IPS-15b (cell line): Measurements from ENCODE around the gene FAM184A.
"Not testable (repeated sequence)": the region's sequence is repeated elsewhere in the genome, so short reads cannot be mapped to it uniquely, and the experiment has no call there.

ENCODE experiments used
- H3K27me3 ChIP-seq: one replicate; pipeline ENCODE4 v1.6.1; 2013; ENCODE audit warnings: low read length; ENCODE audit not compliant: control insufficient read depth, insufficient read depth
- H3K36me3 ChIP-seq: one replicate; pipeline ENCODE4 v1.6.1; 2013; ENCODE audit warnings: low read length; ENCODE audit not compliant: control insufficient read depth, insufficient read depth
- H3K4me1 ChIP-seq: one replicate; pipeline ENCODE4 v1.6.1; 2013; ENCODE audit warnings: mild to moderate bottlenecking, low read length; ENCODE audit not compliant: control insufficient read depth, insufficient read depth
- H3K4me3 ChIP-seq: one replicate; pipeline ENCODE4 v1.5.1; 2013; ENCODE audit warnings: low read depth, low read length
- H3K9ac ChIP-seq: one replicate; pipeline ENCODE4 v1.6.1; 2013; ENCODE audit warnings: low read depth, mild to moderate bottlenecking, low read length
- H3K9me3 ChIP-seq: one replicate; pipeline ENCODE4 v1.6.1; 2013; ENCODE audit warnings: mild to moderate bottlenecking, low read length; ENCODE audit not compliant: control insufficient read depth, insufficient read depth

FAM184A gene

DNA sequence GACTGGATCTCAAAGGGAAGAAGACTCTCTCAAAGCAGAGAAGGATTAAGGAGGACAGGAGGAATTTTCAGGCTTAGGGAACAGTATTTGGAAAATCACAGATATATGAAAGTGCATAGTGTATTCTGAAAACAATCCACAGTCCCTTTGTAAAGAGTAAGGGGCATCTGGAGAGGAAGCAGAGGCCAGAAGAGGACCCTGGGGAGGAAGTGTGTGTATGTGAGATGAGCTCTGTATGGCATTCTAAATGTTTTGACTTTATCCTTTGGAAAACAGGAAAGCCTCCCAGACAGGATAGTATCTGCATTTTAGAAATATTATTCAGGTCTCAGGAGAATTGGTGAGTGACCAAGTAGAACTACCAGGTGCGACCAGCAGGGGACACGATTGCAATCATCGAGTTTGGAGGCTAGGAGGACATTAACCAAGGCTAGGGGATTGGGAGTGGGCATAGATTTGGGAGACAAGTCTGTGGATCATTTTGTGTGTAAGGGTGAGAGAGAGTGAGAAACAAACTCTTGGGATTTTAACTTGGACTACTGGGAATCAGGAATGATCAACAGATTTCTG, 38.3 kb upstream of the FAM184A start:
- Histone ChIP-seq H3K9me3 (no peaks in the 10 kb centered on the region), H3K4me1 (peaks cover 6% of the 10 kb centered on the region), H3K27me3 (no peaks in the 10 kb centered on the region), H3K36me3 (no peaks in the 10 kb centered on the region), H3K9ac (no peak overlapping the region), H3K4me3 (no peak overlapping the region)

DNA sequence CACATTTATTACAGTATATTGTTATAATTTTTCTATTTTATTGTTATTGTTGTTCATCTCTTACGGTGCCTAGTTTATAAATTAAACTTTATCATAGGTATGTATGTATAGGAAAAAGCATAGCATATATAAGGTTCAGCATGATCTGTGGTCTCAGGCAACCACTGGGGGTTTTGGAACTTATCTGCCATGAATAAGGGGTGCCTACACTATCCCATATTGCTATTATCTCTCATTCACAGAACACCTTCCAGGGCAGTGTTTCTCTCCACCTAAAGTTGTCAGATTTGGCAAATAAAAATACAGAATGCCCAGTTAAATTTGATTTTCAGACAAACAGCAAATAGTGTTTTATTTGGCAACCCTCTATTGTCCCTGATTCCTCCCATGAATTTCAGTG, 35.5 kb upstream of the FAM184A start:
- Histone ChIP-seq H3K27me3 (no peaks in the 10 kb centered on the region), H3K36me3 (no peaks in the 10 kb centered on the region), H3K9me3 (no peaks in the 10 kb centered on the region), H3K4me1 (peaks cover 6% of the 10 kb centered on the region), H3K4me3 (no peak overlapping the region), H3K9ac (no peak overlapping the region)

DNA sequence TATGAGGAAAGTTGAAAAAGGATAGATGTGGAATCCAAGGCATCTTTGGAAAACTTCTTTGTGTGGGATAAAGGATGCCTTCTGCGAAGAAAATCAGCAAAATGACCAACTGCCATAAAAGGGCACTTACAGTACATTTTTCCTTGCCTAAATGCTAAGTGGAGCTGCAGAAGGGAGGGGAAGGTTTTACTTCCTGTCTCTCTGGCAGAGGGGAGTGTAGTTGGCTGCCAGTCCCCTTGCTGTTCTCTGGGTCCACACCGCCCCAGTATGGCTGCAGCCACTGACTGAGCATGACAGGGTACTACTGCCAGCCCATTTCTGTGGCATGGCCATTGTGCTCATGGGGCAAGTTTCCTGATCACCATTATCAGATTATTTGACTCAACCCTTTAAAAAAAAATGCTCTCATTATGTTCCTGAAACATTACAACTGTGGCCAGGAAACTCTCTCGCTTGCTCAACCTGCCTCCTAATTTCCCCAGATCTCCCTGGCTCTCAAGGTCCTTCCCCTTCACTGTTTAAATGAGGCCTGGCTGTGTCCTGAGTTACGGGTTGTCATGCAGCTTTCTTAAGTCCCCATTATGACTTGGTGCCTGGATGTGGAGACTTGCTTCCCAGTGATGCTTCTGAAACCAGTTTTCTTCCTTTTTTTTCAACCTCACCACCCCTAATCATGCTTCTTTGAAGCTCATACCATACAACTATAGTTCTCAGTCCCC, 34.5 kb upstream of the FAM184A start:
- H3K27me3 ChIP-seq = no peaks in the 10 kb centered on the region
- H3K4me1 ChIP-seq = peaks cover 6% of the 10 kb centered on the region
- no peak overlapping the region for H3K9ac ChIP-seq
- H3K4me3 ChIP-seq = no peak overlapping the region
- H3K9me3 ChIP-seq = no peaks in the 10 kb centered on the region
- no peaks in the 10 kb centered on the region for H3K36me3 ChIP-seq

DNA sequence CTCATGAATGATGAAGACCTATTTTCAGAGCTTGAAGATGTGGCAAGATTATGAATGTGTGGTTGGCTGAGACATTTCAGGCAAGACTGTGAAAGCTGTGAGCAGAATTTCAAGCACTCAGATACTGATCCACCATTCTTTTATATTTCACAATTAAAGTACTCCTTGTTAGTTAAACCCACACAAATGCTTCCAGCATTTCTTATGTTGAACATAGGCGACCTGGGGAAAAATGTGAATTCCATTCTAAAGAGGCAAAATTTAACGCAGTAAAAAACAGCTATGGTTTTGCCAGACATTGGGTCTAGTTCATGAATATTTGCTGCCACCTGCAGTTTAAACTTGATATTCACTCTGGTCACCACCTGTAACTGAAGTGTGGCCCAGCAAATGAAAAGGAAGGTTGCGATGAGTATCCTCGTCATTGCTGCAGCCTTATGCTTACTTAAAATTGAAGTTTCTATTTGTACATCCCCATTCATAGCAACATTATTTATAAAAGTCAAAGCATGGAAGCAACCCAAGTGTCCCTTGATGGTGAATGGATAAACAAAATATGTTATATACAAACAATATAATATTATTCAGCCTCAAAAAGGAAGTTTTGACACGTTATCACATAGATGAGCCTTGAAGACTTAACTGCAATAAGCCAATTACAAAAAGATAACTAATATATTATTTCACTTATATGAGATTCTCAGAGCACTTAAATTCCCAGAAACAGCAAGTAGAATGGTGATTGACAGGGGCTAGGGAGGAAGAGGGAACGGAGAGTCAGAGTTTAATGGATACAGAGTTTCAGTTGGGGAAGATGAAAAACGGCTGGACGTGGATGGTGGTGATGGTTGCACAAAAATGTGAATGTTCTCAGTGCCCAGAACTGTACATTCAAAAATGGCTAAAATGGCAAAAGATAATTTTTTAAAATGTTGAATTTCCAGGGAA, 32.4 kb upstream of the FAM184A start:
- peak overlapping the region; percentile 20 for H3K9ac ChIP-seq
- no peaks in the 10 kb centered on the region for H3K27me3 ChIP-seq
- H3K4me1 ChIP-seq = peaks cover 6% of the 10 kb centered on the region
- H3K36me3 ChIP-seq = no peaks in the 10 kb centered on the region
- H3K4me3 ChIP-seq = no peak overlapping the region
- no peaks in the 10 kb centered on the region for H3K9me3 ChIP-seq

DNA sequence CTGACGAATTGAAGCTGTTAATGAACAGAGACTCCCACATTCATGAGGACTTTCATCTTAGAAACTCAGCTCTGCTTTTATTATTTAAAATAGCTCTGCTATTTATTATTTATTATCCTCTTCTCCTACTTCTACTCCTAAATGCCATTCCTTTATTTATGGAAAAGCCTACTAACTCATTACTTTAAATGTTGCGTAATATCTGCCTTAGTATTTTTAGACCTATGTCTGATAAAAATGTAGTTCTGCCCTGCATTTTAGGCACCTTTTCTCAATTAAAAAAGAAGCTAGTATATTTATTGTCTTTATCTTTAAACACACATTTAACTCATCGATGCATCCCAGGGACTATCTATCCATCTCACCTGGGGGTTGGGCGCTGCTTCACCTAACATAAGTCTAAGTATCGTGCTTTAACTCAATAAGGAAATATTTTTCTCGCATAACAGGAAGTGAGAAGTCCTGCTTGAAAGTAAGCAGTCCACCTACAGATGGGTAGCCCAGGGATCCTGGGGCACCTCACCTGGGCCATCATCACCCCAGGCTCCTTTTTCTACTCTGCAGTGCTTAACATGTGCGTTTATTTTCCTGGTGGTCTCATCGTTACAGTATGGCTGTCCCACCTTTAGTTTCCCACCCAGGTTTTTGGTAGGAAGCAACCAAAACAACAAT, 31.3 kb upstream of the FAM184A start:
- no peaks in the 10 kb centered on the region for H3K36me3 ChIP-seq
- no peak overlapping the region for H3K4me3 ChIP-seq
- peaks cover 6% of the 10 kb centered on the region for H3K4me1 ChIP-seq
- no peaks in the 10 kb centered on the region for H3K9me3 ChIP-seq
- peak overlapping the region; percentile 20 for H3K9ac ChIP-seq
- H3K27me3 ChIP-seq = no peaks in the 10 kb centered on the region

DNA sequence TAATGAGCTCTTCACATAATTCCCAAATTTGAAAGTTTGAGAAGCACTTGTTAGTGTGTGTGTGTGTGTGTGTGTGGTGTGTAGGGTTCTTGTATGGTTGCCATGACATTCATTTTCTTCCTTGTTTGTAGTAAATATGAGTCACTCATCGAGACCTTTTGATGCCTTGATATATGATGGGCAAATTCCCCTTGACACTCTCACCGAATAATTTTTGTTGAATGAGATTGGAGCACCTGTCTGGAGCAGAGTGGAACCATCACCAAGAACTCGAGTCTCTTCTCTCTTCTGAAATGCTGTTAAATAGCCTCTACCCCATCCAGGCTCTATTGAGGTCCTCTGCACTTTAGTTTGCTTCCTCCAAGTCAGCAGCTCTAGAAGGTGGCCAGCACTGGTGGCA, 29.6 kb upstream of the FAM184A start:
- Histone ChIP-seq H3K4me1 (peaks cover 5% of the 10 kb centered on the region), H3K9ac (no peak overlapping the region), H3K27me3 (no peaks in the 10 kb centered on the region), H3K36me3 (no peaks in the 10 kb centered on the region), H3K4me3 (no peak overlapping the region), H3K9me3 (no peaks in the 10 kb centered on the region)

DNA sequence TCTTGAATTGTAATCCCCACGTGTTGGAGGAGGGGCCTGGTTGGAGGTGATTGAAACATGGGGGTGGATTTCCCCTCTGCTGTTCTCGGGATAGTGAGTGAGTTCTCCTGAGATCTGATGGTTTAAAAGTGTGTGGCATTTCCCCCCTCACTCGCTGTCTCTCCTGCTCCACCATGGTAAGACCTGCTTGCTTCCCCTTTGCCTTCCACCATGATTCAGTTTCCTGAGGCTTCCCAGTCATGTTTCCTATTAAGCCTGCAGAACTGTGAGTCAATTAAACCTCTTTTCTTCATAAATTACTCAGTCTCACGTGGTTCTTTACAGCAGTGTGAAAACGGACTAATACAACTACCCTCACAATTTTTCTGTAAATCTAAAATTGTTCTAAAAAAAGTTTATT, 26.8 kb upstream of the FAM184A start:
- H3K9me3 ChIP-seq = no peaks in the 10 kb centered on the region
- no peaks in the 10 kb centered on the region for H3K36me3 ChIP-seq
- H3K4me1 ChIP-seq = no peaks in the 10 kb centered on the region
- H3K4me3 ChIP-seq = no peak overlapping the region
- no peak overlapping the region for H3K9ac ChIP-seq
- no peaks in the 10 kb centered on the region for H3K27me3 ChIP-seq

DNA sequence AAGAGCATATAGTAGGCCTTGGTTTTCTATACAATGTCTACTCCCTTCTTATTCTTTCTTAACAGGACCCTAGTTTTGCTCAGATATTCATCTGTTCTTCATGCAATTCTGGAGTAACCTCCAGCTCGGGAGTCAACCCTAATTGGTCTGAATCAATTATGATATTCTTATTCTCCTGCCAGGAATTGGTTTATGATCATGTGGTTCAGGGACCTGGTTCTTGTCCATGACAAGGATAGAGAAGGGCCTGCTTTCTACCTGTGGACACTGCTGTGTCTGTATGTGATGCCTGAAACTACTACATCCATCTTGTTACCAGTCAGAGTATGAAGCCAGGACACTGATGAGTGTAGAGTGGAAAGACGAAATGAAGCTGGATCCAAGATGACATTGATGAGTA, 24.4 kb upstream of the FAM184A start:
- H3K4me3 ChIP-seq = no peak overlapping the region
- H3K36me3 ChIP-seq = no peaks in the 10 kb centered on the region
- no peaks in the 10 kb centered on the region for H3K27me3 ChIP-seq
- H3K9ac ChIP-seq = no peak overlapping the region
- H3K9me3 ChIP-seq = no peaks in the 10 kb centered on the region
- no peaks in the 10 kb centered on the region for H3K4me1 ChIP-seq

DNA sequence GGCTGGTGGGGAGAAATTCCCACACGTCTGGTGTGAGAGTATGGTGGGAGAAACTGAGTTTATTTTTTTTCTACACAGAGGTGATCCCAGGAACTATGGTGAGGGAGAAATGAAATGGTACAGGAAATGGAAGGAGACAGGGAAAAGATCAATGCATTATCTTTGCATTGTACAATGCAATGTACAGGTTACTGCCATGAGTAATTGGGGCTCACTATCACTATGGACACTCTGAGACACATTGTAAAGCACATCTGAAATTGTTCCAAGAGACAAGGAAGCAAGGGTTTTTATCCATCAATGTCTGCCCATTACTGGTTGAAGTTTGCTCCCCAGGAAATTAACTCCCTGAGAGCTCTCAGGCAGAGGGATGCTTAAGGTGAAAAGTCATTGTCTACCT, 21.7 kb upstream of the FAM184A start:
- Histone ChIP-seq H3K9ac (no peak overlapping the region), H3K9me3 (no peaks in the 10 kb centered on the region), H3K4me1 (no peaks in the 10 kb centered on the region), H3K4me3 (no peak overlapping the region), H3K36me3 (no peaks in the 10 kb centered on the region), H3K27me3 (no peaks in the 10 kb centered on the region)

DNA sequence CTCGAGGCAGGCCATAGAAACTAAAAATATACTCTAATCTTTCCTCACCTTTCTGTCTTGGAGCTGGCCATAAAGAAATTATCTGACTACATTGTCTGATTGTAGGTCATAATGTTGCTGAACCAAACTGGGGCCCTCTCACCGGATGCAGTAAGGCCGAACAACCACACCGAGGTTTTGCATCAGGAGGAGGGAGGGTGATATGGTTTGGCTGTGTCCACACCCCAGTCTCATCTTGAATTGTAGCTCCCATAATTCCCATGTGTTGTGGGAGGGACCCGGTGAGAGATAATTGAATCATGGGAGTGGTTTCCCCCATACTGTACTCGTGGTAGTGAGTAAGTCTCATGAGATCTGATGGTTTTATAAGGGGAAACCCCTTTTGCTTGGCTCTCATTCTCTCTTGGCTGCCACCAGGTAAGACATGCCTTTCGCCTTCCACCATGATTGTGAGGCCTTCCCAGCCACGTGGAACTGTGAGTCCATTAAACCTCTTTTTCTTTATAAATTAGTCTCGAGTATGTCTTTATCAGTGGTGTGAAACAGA, 19.4 kb upstream of the FAM184A start:
- not testable (repeated sequence) for H3K9ac ChIP-seq, H3K9me3 ChIP-seq, H3K4me1 ChIP-seq, H3K4me3 ChIP-seq, H3K27me3 ChIP-seq, H3K36me3 ChIP-seq

DNA sequence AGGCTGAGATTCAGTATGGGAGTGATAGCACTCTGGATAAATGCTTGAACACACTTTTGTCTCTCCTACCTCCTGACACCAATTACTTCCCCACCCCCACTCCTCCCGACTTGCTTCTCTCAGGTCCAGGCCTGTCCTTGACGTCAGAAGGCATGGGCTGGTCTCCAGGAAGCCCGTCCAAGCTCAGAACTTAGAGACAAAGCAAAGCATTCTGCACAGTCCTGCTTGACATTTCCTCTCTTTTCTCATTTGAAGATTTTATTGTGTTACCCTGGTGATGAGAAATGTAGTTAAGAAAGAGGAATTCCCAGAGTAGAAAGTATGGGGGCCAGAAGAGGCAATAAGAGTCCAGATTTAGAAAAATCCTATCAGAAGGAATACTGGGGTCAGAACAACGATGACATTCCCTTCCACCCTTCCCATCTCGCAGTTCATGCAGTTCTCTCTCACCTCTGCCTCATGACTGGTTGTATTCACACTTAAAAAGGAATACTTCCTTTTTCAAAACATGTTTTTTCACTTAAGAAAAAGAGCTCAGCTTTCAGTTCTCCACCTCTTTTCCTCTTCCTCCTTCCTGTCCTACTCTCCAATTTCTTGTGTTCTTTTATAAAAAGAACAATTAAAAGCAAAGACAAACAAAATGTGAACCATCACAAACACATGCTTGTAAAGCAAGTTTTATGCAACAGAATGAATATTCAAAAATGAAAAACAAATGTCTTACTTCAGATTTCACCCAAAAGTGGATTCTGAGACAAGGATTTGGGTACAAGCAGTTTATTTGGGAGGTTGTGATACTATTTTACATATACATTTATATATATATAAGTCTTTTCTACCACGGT, 18.5 kb upstream of the FAM184A start:
- H3K27me3 ChIP-seq = no peaks in the 10 kb centered on the region
- no peaks in the 10 kb centered on the region for H3K36me3 ChIP-seq
- no peak overlapping the region for H3K9ac ChIP-seq
- no peaks in the 10 kb centered on the region for H3K4me1 ChIP-seq
- no peak overlapping the region for H3K4me3 ChIP-seq
- no peaks in the 10 kb centered on the region for H3K9me3 ChIP-seq
